Activated CD4-positive, alpha-beta T cell treated with anti-CD3 and anti-CD28 coated beads, Interleukin-2, amount 50 U/mL, for 48 hours (primary cell): ENCODE data around the gene FAM181B.
"Not testable (repeated sequence)": the region's sequence is repeated elsewhere in the genome, so short reads cannot be mapped to it uniquely, and the experiment has no call there.

Source experiments
- DNase-seq, 2 experiments: peaks; one replicate each; pipeline ENCODE4 v3.0.0-alpha.2; 2020

Gene FAM181B

DNA sequence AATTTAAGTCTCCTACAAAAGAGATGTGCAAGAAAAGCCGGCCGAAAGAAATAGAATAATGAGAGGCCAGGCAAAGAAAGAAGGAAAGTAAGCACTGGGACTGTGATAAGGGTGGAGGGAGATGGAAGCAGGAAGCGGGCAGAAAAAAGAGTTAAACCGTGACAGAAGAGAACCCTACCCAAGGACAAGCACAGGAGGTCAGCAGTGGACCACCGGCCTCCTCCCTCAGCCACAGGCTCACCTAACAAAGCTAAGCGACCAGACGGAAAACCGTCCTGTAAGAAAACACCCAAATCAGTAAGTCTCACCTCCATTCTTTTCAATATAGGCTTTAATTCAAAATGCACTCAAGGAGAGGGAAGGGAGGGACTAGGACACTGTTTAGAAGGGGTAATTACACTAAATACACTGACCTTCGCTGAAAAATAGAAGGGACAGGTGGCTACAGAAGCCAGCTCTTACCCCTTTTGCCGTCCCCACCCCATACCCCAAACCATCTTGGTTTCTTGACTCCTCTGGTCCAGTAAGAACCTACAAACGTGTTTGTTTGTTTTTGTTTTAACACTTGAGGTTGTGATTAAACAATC lies 1.9 kb downstream of the FAM181B start:
- DNase-seq: no peak

DNA sequence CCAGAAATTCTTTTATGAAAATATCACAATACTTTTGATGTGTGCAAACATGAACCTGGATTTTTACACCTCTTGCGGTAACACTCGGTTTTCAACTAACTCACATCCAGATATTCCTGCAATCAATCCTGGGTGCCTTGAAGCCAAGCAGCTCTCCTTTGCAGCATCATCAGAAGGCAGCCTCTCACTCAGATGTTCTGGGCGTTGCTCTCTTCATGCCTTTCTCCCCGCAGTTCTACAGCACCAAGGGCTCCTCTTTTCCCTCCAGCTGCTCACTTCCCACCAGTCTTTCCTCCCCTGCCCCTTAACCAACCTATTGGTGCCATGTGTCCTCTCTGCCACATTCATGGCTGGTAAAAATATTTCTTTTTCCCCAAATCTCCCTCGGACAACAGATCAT lies 2.9 kb downstream of the FAM181B start:
- no peak for DNase-seq

DNA sequence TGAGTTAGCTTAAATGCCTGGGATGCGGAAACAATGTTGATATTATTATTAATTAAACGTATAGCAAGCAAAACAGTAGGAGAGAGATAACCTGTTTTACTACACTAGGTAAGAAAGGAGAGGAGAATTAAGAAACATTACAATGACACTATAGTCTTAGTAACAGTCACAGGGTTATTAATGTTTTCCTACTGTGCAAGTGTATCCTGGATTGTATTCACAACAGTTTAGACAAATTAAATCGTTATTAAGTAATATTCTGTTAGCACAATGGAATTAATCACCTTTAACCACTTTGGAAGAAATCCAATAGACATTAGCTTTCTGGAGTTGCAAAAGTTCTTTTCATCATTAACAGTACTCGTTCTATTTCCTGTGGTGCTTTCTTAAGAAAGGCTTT lies 3.4 kb downstream of the FAM181B start:
- no peak for DNase-seq

DNA sequence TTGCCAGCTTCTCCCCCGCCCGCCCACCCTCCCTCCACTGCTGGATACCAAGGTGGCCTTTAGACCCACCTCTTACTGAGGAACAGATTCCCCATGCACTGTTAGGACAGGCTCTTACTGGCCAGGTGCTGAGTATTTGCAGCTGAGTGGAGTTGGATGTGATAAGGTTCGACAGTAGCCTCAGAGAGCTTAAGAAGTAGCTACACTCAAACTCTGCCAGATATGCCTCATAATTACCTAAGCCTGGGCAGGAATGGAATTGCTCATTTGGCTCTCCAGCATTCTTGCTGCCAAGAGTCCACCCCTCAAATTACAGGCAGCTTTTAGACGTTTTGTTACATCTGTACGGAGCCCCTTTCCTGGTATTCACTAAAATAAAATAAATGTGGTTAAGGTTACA lies 9.6 kb downstream of the FAM181B start:
- DNase-seq: no peak

DNA sequence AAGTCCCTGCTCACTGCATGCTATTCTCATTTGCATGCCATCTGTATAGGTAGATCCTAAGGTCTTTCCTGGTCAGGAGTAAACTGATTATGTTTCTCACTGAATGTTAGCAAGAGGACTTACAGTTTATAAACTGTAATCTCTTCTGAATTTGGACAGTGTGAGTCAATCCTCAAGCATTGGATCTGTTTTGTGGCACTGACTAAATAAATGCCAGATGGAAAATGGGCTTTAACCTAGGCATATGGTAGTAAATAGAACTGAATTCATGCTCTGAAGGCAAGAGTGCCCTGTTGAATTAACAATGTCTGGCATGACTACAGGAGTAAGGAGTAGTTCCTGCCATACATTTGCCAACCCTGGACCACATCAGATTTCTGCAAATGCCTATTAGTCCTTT lies 11.4 kb downstream of the FAM181B start:
- DNase-seq: no peak

DNA sequence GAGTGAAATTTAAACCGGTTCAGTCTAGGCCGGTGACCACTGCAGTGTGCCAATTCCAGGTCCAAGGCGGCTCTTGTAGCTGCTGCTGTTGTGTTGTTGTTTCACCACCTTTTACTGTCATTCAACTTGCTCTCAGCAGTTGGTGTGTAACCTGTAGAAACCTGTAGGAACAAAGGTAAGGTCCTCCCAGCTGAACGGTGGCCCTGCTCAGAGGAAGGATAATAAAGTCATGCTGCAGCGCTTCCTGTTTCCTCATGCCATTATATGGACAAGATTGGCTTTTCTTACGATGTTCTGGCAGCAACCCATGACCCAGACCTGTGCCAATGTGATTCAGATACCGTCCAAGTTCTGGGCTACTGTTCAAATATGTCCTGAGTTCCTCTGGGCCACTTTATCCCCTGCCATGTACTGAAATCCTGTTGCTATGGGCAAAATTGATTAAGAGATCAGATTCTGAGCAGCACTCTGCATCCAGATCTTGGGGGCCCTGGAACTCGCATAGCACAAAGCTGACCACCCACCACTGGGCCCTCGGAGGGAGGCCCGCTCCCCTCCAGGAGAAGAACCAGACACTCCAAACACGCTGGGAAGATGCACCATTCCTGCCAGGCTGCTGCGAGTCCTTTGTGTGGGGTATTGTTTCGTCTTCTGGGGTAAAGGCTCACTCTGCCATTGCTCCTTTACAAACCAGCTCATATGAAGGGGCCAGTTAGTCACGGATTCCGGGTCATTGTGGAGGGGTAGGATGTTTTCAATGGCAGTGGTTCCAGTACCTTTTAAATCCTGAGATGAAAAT lies 13.2 kb downstream of the FAM181B start:
- no peak for DNase-seq

DNA sequence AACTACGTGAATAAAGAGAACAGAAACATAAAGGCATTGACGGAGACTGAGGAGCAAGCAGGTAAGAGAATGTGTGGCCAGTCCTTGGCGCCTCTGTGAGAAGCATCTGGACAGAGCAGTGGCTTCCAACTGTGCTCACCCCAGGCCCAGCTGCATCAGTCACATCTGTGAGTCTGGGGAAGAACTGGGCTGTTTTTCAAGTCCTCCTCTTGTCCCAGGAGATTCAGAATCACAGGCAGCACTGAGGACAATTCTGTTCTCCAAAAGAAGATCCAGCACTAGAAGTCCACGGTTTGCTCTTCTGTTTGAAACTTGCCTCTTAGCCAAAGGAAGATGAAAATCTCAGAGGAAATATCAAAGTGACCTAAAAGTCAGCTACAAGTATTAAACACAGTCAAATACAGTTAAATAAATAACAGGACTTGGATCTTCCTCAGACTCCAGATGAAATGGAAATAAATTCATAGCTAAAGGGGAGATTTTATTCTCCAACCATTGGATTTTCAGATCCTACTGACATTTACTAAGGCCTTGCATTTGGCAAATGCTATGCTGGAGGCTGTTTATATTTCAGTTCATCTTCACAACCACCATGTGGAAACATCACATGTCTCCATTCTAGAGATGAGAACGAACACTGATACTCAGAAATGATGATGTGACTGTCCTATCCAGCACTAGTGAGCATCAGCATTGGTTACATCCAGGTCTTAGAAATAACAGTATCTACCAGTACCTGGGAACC lies 14.1 kb downstream of the FAM181B start:
- DNase-seq: no peak

DNA sequence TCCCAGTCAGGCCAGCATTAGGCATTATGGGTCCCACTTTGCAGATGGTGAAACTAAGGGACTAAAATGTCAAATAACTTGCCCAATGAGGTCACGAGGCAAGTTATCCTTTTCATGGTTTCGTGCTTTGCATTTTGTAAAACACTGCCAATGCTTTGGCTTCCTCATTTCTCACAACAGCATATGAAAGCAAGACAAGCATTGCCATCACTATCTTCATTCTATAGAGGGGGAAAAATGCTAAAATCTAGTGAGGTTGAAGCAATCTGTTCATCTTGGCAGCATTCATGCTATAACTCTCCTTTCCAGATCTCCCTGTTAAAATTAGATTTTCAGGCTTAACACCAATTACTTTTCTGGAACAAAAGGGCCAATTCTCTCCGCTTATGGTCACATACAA lies 14.8 kb downstream of the FAM181B start:
- DNase-seq: no peak

DNA sequence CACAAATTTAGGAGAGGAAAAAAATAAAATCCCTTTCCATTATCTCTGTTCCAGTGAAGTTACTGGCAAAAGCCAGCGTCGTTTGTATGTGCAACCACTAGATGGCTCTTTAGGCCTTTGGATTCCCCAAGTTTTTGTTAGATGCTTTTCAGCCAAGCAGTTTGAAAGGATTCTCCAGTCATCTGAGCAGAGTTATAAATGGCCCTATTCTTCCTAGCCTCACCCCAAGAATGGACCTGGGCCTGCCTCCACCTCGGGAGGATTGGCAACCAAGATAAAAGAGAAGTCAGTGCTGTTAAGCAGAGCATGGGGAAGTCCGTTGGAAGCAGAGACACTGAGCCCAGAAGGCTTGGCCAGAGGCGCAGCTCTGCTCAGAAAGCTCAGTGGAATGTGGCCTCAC lies 15.4 kb downstream of the FAM181B start:
- DNase-seq: peak in 1 of 2 experiments; percentile 11

DNA sequence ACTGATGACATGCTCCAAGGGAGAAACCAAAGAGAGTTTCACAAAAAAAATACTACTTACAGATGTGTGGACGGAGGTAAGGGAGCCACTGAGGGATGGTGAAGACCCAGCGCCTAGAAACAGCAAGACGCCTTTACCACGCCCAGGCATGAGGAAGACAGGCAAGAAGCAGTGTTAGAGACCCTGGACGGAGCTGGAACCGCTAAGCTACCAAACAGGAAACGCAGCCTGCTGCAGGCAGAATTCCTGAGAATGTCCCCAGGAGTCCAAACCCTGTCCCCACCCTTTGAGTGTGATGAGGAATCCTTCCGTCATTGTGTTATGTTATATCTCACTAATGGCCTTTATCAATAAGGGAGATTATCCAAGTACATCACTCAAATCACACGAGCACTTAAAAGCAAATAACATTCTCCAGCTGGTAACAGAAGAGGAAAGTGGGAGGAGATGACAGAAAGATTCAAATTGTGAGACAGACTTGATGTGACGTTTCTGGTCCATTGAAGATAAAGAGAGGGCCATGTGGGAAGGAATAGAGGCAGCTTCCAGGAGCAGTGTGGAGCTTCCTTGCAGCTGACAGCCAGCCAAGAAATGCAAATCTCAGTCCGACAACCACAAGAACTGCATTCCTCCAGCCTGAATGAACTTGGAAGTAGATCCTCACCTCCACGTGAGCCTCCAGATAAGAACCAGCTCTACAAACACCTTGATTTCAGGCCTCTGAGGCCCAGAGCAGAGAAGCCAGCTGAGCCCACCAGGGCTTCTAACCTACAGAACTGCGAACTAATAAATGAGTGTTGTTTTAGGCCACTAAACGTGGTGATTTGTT lies 19.1 kb downstream of the FAM181B start:
- no peak for DNase-seq

DNA sequence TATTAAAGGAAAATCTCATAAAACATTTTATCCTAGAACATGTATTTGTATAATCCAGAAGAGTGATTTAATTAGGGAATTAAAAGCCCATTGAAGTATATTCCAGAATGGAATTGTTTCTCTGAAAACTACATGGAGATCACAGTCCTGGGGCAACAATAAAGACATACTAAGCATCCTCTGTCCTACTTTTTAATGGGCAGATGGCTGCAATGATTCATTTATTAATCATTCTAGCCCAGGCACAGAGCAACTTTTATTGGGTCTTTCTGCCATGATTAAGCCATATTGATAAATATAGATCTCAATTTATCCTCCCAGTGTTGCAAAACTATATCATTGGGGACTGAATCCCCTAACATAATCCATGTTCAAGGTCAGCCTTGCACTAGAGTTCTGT lies 22.0 kb downstream of the FAM181B start:
- no peak for DNase-seq

DNA sequence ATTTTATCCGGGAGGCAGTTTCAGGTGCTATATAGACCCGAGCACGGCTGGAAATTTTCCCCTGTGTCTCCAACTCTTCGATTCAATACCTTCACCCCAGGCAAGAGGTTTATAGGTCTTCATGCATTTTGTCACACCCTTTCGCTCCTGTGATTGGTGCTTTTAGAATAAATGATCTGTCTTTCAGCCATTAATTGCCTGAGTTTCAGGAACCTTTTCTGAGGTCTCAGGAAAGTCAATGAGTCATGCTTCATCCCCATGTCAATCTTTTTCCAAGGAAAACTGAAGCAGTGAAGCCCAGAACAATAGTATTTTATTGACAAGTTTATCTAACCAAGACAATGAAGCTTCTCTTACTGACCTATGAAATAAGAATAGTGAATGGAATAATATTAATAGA lies 29.9 kb downstream of the FAM181B start:
- DNase-seq: no peak

DNA sequence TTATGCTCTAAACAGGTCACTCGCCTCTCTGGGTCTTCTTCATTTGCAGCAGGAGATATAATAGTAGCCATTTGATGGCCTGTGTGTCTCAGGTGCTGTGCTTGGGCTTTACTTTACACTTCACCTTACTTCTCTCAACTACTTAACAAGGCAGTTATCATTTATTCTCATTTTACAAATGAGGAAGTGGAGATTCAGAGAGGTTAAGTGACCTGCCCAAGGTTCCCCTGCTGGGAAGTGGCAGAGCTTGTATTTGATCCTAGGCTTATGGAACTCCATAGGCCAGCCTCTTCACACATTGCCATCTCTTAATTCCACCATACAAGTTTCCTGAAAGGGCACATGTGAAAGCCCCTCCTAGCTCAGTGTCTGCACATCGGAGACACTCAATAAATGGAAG lies 30.4 kb downstream of the FAM181B start:
- no peak for DNase-seq

DNA sequence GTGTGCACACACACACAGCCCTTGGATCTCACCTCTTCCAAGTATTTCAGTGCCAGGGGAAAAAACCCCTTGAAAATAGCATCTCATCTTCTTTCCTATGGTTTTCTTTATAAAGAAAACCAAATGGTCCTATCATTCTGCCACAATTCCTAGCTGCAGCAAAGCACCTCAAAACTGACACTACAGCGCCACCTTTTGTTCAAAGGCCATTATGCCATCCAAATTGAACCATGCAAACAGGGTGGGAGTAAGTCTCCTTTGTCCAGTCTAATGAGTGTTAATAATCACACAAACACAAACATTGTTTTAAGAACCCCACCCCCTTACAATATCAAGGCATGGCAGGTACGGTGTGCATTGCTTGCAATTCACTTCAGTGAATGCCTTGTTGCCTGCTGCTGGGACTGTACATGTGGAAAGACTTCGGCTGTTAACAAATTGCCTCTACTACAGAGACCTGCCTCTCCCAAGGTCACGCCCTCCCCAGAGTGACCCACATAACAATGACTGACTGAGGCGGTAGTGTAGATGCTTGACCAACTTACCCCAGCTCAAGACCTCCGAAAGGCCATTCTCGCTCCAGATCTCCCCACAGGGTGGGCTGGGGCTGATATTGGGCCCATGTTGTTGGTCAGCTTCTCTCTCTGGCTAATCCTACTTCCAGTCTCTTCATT lies 31.7 kb downstream of the FAM181B start:
- DNase-seq: peak in 1 of 2 experiments; percentile 23

DNA sequence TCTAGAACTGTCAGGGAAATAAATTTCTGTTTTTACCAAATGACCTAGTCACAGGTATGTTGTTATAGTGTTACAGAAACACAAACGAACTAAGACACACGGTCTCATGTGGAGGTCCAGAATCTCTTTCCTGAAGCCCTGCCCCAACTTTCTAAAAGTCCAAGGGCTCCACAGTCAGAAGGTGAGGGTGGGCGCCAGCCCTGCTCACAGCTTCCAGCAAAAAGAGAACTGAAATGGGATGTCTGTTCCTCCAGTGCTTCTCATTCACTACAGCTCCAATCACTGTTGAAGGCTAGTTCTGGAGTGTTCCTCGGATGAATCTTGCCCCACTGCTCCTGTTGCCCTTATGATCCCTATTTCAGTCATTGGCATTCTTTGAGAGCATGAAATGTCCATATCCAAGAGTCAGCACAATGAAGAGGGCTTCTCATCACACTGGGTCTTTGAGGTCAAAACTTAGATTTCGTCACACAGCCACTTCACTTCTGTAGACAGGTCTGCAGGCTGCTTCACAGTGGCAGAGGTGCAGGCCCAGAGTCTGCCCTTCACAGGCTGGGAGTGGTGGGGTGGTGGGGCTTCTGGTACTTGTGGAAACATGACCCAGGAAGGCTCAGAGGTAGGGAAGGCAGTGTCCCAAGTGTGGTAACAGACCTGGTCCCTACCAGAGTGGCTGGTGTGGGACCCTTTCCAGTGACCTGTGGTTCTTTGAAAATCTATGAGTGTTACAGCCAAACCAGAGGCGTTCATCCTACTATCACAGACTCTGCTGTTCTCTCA lies 34.9 kb downstream of the FAM181B start:
- DNase-seq: no peak

DNA sequence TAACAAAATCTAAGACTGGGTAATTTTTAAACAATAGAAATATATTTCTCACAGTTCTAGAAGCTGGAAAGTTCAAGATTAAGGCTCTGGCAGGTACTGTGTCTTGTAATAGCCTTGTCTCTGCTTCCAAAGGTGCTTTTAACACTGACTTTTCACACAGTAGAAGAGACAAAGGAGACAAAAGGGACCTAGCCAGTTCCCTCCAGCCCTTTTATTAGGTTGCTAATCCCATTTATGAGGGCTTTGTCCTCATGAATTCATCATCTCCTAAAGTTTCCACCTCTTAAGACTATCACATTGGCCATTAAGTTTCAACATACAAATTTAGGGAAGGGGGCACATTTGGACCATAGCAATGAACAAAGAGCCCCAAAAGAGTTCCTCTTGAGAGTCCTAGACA lies 40.7 kb downstream of the FAM181B start:
- no peak for DNase-seq

DNA sequence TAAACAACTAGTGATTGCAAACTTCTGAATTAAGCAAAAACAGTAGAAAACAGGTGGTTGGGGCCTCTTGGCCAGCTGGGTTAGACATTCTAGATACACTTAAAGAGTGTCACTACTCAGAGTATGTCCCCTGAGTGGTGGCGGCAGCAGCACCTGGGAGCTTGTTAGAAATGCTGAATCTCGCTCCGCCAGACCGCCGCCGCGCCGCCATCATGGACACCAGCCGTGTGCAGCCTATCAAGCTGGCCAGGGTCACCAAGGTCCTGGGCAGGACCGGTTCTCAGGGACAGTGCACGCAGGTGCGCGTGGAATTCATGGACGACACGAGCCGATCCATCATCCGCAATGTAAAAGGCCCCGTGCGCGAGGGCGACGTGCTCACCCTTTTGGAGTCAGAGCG lies 44.3 kb downstream of the FAM181B start:
- DNase-seq: not testable (repeated sequence)

DNA sequence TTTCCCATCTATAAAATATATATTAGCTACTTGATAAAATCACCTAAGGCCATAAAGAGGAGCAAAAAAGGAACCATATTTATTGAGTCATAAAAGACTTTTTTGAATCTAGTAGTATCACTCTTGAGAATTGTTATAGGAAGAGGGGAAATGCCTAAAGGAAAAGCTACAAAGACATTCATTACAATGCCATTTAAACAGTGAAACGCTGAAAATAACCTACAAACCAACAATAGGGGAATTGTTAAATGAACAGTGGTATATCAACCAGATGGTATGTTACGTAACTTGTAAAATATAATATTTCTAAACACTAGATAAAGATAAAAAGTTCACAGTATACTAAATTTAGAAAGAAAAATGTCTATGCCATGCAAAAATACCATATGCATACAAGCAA lies 47.5 kb downstream of the FAM181B start:
- DNase-seq: no peak

DNA sequence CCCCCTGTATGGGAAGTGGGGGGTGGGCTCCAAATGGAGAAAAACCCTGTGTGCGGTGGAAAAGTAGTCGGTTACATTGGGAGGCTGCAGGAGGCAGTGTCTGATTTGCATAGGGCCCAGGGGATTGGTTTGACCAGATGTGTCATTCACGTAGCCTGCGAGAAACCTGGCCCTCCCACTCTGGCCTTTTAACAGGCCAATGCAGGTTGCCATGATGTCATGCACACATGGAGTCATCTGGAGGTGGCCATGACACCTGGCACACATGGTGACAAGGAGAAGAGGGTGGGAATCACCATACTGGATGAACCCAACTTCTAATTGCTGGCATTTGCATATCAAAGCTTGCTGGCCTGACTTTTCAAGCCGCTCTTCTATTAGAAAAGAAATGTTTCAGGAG lies 50.6 kb downstream of the FAM181B start:
- no peak for DNase-seq

DNA sequence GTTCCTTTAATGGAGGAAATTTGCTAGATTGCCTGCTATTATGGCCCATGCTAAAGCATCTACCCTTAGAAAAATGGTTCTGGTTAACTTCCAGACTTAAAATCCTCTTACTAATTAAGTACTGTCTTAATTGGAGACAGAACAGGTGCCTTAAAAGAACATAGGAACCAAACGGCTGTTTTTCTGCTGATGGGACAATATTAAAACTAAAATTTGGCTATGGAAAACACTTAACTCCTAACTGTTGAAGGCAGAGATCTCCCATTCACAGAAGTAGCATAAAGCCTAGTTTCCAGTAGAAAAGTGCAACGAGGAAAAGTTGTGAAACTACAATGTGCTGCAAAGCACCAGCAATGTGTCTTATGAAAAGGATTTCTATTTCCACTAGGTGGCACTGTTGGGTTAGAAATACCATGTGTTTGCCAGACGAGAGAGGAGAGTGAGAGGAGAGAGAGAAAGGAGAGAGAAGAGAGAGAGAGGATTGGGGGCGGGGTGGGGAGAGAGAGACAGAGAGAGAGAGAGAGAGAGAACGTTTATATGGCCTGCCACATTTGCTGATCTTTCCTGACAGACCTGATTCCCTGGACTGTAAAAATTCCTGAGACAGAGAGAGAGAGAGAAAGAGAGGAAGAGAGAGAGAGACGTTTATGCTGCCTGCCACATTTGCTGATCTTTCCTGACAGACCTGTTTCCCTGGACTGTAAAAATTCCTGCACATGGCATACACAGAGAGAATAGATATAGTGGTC lies 51.5 kb downstream of the FAM181B start:
- DNase-seq: no peak

DNA sequence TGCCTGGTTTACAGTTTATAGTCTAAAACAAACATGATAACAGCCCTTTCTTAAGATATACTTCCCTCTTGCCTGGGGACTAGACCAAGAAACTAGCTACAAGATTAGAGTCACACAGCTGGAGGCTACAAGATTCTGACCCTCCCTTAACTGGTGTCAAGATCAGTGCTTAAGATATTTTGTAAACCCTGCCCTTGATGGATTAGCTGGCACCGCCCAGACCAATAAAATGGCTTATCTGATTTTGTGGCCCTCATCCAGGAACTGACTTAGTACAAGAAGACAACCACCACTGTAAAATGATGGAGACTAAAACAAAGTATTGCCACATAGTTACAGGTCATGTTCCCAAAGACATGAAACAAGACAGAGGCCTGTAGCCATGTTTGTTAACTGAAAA lies 53.4 kb downstream of the FAM181B start:
- no peak for DNase-seq
